GM18508 (cell line): ENCODE measurements around the gene RFC1.
"Not testable (repeated sequence)": the region's sequence is repeated elsewhere in the genome, so short reads cannot be mapped to it uniquely, and the experiment has no call there.

Experiments used
- ATAC-seq: cut with Tn5 transposase; IDR thresholded peaks from one replicate; pipeline ENCODE4 v1.9.1; 2021; ENCODE audit warnings: moderate number of reproducible peaks; ENCODE audit not compliant: insufficient read depth, unreplicated experiment

Gene RFC1

DNA sequence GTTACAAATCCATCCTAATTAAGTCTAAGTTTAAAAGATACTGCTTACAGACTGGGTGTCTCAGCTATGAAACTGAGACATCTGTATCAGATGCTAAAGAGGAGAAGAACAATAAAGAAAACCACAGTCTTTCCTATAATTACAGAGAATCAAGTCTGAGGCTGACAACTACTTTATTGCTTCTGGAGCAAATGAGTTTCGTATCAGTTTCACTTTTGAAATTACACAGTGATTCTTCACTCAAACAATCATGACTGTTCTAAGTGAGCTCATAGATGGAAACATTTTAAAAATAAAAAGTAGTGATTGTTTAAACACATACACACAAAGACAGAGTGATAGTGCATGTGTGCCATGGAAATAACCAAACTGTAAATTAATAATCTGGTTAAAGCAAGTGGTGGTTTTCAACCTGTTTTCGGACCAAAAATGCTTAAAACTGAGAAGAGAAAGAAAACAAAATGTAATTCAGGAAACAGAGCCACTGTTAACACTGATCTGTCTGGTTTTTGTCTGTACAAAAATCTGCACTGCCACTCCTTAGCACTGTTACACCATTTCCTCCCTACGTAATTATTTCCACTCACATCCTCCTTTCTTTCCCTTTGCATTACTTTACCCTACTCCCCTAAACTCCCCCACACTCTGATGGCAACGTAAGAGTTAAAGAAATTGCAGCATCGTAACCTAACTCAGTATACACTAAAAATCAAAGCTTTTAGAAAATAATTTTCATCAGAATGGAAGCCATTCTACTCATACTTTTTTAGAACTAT lies 12.5 kb downstream of the RFC1 start:
- peak; percentile 59 for ATAC-seq

DNA sequence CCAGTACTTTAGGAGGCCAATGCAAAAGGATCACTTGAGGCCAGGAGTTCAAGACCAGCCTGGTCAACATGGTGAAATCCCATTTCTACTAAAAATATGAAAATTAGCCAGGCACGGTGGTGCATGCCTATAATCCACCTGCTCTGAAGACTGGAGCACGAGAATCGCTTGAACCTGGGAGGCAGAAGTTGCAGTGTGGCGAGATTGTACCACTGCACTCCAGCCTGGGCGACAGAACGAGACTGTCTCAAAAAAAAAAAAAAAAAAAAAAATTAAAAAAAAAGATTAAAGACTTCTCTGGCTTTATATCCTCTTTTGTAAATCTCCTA lies 13.0 kb downstream of the RFC1 start:
- ATAC-seq, result not testable (repeated sequence)

DNA sequence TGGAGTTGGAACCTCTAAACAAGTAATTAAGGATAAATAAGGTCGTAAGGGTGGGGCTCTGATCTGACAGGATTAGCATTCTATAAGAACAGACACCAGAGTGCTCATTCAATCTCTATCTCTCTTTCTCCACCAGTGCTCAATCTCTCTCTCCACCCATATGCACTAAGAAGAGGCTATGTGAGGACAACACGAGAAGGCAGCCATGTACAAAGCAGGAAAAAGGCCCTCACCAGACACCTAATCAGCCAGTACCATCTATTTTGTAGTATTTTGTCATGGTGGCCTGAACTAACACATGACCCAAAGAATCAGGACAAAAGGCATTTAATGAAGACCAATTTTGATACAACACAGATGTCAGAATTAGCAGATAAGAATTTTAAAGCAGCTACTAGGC lies 16.8 kb downstream of the RFC1 start:
- no peak for ATAC-seq

DNA sequence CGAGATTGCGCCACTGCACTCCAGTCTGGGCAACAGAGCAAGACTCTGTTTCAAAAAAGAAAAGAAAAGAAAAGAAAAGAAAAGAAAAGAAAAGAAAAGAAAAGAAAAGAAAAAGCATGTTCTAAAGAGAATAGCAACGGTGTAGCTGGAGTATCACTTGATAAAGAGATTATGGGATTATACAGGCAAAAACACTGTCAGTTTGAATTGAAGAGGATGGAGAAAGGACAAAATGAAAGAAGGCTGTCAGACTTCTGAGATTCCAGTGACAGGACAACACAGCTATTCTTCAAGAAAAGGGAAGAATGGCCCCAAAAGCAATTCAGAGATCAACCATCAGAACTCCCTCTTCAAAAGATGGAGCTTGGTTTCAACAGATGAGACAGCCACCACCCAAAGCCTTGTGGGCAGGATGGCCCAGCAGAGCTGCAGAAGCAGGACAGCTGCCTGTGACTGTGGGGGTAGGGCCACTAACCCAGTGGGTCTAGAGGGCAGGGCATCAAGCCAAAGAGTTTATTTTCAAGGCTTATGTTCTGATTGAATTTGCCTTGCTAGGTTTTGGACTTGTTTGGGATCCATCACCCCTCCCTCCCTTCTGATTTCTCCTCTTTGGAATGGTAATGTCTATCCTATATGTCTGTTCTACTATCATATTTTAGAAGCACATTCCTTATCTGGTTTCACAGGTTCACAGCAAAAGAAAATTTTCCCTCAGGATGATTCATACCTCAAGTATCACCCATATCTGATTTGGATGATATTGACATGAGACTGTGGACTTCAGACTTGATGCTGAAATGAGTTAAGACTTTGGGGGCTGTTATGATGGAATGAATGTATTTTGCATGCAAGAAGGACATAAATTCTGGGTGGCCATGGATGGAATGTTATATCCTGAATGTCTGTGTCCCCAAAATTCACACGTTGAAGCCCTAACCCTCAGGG lies 17.5 kb downstream of the RFC1 start:
- no peak for ATAC-seq

DNA sequence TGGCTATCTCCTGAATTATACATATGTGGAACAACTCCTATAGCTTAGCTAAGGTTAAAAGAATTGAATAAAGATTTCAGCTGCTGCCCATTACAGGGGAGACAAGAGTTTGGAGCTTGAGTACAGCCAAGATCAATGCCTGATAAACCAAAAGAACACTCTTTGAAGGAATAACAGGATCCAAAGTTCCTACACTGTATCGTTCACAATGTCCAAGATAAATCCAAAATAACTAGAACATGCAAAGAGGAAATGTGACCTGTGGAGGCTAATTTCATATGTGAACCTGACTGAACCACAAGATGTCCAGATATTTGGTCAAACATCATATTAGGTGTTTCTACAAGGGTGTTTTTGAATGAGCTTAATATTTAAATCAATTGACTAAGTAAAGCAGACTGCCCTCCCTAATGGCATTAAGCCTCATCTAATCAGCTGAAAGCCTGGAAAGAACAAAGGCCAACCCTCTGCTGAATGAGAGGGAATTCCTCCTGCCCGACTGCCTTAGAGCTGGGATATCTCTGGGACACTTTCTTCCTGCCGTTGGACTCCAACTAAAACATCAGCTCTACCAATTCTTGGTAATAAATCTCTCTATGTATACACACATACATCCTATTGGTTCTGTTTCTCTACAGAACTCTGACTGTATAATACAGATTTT lies 19.2 kb downstream of the RFC1 start:
- ATAC-seq, result no peak

DNA sequence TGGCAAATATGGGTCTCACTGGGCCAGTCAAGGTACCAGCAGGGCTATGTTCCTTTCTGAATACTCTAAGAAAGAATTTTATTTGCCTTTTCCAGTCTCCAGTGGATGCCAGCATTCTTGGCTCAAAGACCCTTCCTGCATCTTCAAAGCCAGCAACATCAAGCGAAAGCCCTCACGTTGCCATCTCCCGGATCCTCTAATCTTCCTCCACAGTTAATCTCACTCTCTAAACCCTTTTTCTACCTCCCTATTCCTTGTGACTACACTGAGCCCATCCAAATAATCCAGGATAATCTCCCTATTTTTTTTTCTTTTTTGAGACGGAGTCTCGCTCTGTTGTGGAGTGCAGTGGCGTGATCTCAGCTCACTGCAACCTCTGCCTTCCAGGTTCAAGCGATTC lies 23.4 kb downstream of the RFC1 start:
- ATAC-seq, result no peak

DNA sequence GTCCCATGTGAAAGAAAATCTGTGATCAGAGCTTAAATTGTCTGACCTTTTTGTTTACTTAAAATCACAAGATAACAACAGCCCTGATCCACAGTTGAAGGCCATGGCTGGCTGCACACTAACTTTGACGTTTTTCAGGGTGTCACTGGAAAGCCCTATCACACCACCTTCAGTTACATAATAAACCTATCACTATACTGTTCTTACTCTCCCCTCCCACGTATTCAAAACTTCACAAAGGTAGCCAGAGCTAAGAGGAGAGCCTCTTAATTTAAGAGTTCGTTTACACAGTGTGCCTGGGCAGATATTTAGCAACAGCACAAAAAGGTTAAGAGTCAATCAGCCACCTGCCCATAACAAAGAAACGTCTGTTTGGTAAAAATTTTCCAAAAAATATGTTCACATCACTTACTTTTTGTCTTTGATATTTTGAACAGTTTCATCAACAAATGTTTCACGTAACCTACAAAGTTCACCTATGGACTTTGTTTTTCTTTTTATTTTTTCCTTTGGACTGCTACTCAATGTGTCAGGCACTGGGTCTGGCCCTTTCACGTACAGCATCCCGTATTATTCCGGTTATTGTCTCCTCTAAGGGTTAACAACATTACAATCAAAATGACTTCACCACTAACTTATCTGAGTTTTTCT lies 25.0 kb downstream of the RFC1 start:
- no peak for ATAC-seq

DNA sequence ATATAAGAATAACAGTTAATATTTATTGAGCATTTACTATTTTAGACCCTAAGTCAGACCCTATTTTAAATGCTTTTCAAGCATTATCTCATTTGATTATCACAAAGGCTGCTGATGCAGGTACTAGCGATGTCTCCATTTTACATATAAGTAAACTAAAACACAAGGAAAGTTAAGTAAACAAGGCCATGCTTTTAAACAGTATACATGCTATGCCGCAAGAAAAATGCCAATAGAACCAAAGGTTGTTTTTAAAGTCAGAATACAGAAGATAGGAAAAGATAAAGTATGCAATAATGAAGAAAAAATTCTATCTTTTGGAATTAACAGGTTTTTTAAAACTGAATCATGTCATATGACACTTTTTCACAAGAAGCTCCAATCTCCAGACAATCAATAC lies 26.2 kb downstream of the RFC1 start:
- no peak for ATAC-seq

DNA sequence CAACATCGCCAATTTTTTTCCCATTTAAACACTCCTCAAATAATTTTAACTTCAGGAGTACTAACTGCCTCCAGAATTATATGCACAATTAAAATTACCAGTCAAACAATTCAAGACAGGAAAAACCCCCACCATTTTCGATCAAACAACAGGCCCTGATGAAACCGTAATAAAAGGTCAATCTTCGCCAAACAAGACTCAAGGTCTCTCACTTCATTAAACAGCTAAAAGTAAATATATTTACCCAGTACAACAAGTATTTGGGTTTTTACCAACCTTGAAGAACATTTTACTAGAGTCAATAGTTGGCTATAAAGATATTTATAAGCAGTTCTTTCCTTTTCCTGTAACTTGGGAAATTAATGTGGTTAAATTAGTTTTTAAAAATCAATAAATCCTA lies 28.3 kb downstream of the RFC1 start:
- ATAC-seq, result no peak

DNA sequence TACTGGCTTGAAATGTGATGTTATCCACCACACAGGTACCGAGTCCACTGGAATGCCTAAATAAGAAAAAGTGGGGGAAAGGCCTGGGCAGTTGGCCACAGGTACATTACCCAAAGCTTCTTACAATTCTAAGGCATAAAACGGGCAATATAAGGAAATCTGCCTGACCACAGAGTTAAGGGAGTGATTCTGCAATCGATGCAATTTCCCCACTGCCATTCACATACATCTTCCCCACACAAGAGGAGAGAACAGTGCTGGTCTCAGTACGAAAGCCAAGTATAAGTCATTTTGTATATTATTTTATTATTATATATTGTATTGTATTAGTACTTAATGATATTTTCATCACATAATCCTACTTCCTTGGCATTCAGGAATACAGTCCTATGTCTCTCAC lies 30.6 kb downstream of the RFC1 start:
- no peak for ATAC-seq

DNA sequence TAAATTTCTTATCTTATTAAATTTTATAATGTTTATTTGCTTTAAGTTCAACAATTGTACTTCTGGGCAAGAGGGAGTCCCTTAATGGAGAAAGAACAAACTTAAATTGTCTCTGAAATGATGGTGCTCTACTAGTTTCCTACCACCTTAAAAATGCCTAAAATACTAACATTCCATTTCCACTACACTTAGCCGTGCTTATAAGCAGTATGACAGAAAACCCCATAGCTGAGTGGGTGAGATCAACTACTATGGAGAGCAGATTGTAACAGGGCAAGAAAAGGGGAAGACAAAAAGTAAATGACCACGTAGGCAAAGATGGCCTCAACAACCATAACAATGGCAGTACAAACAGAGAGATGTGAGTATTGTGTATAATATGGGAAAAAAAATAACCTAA lies 35.0 kb downstream of the RFC1 start:
- no peak for ATAC-seq

DNA sequence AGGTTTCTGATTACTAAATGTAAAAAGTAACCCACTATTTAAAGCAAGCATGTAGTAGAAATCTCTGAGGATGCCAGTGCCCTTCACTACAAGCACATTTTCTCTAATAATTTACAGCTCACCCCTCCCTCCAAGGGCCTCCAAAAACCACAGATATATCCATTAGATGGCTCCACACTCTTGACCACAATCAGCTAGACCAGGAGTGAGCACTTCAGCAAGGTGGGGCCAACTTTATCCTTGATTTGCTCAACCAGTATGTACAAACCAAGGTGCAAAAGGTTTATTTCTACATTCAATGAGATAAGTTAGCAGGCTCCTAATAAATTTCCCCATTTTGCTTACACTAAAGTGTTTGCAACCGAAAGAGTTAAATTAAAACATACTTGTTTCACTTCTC lies 35.8 kb downstream of the RFC1 start:
- ATAC-seq, result no peak

DNA sequence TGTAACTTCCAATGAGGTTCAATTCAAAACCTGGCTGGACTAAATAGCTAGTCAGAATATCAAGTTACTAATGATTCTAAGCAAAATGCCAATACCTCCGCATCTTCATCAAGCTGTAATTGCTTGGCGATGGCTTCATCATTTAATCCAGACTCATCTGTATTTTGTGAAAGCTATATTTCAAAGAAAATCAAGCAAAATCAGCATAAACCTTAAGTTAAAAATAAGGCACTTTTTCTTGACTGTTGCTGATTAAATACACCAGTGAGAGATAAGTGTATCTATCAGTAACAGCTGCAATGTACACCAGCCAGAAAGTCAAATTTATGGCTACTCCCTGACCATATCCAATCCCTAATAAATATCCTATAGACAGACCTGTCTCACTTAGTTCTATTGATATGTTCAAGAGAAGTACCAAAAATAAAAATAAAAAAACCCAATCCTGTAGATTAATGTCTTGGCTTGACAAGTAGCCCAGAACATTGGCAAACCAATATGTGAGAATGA lies 39.6 kb downstream of the RFC1 start:
- no peak for ATAC-seq

DNA sequence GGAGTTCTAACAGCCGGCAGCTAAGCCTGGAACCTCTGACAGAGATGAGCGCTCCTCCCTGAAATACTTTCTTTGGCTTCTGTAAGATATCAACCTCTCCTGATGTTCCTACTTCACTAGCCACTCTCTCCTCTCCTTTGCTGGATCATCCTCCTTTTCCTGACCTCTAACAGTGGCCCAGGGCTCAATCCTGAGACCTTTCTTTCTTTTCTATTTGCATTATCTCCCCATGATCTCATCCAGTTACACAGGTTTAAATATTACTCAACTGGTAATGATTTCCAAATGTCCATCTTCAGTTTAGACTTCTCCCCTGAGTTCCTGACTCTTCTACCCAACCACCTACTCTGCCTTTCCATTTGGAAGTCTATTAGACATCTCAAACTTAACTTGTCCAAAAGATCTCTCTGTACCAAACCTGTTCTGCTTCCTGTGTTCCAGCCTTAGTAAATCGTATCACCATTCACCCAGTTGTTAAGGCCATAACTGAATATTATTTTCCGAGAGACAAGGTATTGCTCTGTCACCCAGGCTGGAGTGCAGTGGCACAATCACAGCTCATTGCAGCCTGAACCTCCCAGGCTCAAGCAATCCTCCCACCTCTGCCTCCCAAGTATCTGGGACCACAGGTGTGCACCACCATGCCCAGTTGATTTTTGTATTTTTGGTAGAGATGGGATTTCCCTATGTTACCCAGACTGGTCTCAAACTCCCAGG lies 41.1 kb downstream of the RFC1 start:
- ATAC-seq, result no peak

DNA sequence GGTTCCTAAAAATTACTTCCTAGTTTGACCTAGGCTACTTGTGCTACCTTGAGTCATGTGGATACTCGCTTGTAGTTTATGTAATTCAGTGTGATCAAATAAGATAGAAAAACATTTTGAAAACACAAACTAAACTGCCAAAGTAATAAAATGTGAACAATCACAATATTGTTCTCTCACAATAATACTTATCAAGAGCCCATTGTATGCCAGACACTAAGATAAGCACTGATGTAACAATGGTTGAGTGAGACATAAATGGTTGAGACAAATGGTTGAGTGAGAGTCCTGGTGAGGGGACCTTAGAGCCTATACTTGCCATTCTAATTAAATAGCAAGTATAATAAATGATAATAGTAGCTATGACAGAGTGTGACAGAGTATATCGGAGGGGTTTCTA lies 41.7 kb downstream of the RFC1 start:
- no peak for ATAC-seq

DNA sequence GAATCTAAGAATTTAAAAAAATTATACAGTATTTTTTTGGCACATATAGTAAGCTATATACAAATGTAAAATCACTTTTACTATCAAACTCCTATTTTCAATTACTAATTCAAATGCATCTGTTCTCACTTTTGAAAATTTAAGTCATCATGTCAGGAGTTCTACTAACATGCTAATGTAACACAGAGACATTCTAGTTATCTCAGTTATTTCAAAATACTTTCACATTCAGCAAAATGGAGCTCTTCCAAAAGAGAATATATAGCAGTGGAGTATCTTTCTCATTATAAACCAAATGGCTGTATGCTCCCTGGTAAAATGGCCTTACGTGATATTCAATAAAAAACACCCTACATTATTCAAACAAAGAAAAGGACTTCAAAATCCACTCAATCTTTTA lies 42.3 kb downstream of the RFC1 start:
- no peak for ATAC-seq

DNA sequence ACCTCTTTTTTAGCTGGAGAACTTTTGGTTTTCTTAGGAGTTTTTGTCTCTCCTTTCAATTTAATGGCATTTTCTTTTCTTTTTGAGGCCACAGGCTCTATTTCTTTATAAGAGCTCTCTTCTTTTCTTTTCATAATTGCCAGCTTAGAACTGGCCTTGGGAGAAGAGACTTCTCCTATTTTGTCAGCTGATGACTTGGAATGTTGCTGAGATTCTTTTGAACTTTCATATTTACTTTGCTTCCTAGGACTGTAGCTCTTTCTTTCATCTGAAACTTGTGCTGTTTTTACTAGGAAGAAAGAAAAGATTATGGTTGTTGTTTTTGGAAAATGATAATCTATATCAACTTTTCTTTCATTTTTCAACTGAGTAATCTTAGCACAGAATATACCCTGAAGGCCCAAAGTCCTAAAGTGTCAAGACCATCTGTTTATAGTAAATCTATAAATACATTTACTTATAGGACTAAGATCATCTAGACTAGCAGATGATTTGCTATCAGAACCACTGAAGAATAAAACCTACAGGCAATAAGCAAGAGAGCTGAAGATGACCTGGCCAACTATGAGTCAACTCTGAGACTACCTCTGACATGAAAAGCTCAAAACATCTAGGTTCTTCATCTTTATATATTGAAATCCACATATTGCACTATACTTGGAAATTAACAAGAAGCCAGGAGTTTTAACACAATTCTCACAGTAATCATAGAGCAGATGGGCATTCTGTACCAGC lies 45.6 kb downstream of the RFC1 start:
- ATAC-seq, result no peak

DNA sequence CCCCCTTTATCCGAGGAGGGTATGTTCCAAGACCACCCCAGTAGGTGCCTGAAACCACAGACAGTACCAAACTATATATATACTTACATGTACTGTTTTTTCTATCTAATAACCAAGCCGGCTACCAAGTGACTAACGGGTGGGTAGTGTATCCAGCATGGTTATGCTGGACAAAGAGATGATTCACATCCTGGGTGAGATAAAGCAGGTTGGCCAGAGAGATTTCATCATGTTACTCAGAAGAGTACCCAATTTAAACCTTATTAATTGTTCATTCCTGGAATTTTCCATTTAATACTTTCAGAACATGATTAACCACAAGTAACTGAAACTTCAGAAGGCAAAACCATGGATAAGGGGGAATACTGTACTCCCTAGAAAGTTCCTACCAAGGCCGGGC lies 46.5 kb downstream of the RFC1 start:
- ATAC-seq, result no peak

DNA sequence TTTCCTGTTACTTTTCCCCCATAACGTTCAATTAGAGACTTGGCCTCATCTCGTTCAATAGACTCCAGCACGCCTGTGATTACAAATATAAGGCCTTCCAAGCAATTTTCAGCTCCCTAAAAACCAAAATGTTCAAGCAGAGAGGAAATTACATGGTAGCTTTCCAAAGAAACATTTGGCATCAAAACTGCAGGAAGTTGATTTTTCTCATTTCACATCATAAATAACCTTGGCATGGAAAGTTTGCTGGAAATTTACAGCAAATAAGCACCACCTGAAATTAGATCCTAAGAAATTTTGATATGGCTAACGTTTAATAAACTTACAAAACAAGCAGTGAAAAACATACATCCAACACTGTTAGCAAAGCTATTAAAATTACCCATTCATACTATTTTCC lies 53.3 kb downstream of the RFC1 start:
- no peak for ATAC-seq
